C4-2B (cell line): ENCODE results near the gene SLC39A13.

Experiments used
- CTCF ChIP-seq: fragments of 450-650 bp; conservative IDR thresholded peaks from 2 replicates; pipeline ENCODE4 v1.5.1; 2017; ENCODE audit warnings: mild to moderate bottlenecking
- ZFX ChIP-seq: fragments of 450-650 bp; IDR thresholded peaks from 2 replicates; pipeline ENCODE4 v1.6.1; 2017

- TF ChIP-seq CTCF (no peak), ZFX (no peak)
Observed at GRCh38 chr11:47376525-47377371, 31.6 kb upstream of the SLC39A13 start.
